Measurements from ENCODE around the gene P2RY6.
A peak's percentile ranks its signal among the peaks of the same experiment; 100 is the strongest.

P2RY6 gene

DNA sequence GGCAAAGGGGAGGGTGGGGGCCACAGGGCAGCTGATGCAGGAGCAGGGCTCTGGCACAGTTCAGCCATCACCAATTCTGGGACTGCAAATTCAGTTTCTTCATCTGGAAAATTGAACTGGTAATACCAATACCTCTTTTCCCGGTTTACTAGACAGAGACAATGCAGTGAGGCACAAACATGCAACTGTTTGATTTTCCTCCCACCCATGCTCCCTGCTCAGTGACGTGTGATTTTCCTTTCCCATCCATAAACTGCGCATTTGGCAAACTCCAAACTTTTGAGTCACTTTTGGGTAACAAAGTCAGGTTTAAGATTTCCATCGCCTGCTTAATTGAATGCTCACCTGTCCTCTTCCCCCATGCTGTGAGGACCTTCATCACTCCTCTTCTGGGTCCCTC lies 30.8 kb upstream of the P2RY6 start:
- no peak for DNase-seq (ENCODE audit: low read depth)
- no peak overlapping the region for H3K4me3 ChIP-seq (ENCODE audit: low read depth, low read length)
- TF ChIP-seq MYC (IDR thresholded peaks at IDR 0.05; ENCODE audit: low read depth, low read length) = no peak
- TF ChIP-seq POLR2A (IDR thresholded peaks at IDR 0.05; ENCODE audit: extremely low read depth, insufficient read length) = no peak
- TF ChIP-seq MAX (IDR thresholded peaks at IDR 0.05; ENCODE audit: low read depth, low read length) = no peak
- no peak for TF ChIP-seq CTCF (IDR thresholded peaks at IDR 0.05; ENCODE audit: low read depth, low read length)

- TF ChIP-seq CTCF (IDR thresholded peaks at IDR 0.05; ENCODE audit: low read depth, low read length) (peak; percentile 96), MAX (IDR thresholded peaks at IDR 0.05; ENCODE audit: low read depth, low read length) (no peak)
- no peak overlapping the region for H3K4me3 ChIP-seq (ENCODE audit: low read depth, low read length)
- DNase-seq (ENCODE audit: low read depth) = peak; percentile 72
Observed at GRCh38 chr11:73242251-73243092, 29.7 kb upstream of the P2RY6 start.

DNA sequence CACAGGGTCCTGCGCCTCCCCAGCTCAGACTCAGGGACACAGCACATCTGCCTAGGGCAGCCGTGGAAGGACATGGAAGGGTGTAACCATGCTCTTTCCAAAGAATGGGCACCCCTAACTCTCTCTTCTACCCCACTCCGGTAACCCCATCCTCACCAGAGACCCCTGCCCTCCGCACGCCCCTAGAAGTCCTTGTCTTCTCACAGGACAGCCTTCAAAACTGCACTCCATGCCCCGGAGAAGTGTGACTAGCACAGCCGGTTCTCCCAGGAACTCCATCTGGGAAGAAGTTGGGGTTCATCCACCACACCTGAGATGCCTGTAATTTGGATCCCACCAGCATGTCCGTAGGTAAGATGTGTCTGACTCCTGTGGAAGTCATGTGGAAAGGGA lies 29.0 kb upstream of the P2RY6 start:
- DNase-seq (ENCODE audit: low read depth) = no peak
- no peak for TF ChIP-seq MAX (IDR thresholded peaks at IDR 0.05; ENCODE audit: low read depth, low read length)
- no peak for TF ChIP-seq CTCF (IDR thresholded peaks at IDR 0.05; ENCODE audit: low read depth, low read length)
- TF ChIP-seq MYC (IDR thresholded peaks at IDR 0.05; ENCODE audit: low read depth, low read length) = no peak
- TF ChIP-seq POLR2A (IDR thresholded peaks at IDR 0.05; ENCODE audit: extremely low read depth, insufficient read length) = no peak
- H3K4me3 ChIP-seq (ENCODE audit: low read depth, low read length) = no peak overlapping the region

DNA sequence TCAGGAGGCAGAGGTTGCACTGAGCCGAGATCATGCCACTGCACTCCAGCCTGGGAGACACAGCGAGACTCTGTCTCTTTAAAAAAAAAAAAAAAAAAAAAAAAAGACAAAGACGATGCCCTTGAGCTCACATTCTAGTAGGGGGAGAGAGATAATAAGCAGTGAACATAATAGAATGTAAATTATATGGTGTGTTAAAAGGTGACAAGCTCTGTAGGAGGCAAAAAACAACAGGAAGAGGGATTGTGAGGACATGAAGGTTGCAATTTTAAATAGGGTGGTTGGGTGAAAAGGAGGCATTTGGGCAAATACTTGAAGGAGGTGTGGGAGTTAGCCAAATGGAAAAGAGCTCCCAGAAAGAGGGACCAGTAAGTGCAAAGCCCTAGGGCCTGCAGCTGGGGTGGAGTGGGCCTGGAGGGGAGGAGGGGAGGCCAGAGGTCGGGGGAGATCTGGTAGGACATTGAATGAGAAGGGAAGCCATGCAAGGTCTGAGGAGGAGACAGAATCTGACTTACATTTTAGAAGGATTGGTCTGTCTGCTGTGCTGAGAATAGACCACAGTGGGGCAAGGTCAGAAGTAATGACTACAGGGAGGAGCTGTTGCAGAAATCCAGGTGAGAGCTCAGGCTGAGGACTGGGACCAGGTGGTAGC lies 27.4 kb upstream of the P2RY6 start:
- DNase-seq (ENCODE audit: low read depth) = no peak
- TF ChIP-seq POLR2A (IDR thresholded peaks at IDR 0.05; ENCODE audit: extremely low read depth, insufficient read length) = no peak
- TF ChIP-seq MYC (IDR thresholded peaks at IDR 0.05; ENCODE audit: low read depth, low read length) = no peak
- no peak for TF ChIP-seq MAX (IDR thresholded peaks at IDR 0.05; ENCODE audit: low read depth, low read length)
- TF ChIP-seq CTCF (IDR thresholded peaks at IDR 0.05; ENCODE audit: low read depth, low read length) = no peak
- H3K4me3 ChIP-seq (ENCODE audit: low read depth, low read length) = no peak overlapping the region

- no peak for DNase-seq (ENCODE audit: low read depth)
- TF ChIP-seq POLR2A (IDR thresholded peaks at IDR 0.05; ENCODE audit: extremely low read depth, insufficient read length) (no peak), MAX (IDR thresholded peaks at IDR 0.05; ENCODE audit: low read depth, low read length) (no peak), CTCF (IDR thresholded peaks at IDR 0.05; ENCODE audit: low read depth, low read length) (no peak), MYC (IDR thresholded peaks at IDR 0.05; ENCODE audit: low read depth, low read length) (no peak)
- no peak overlapping the region for H3K4me3 ChIP-seq (ENCODE audit: low read depth, low read length)
Observed at GRCh38 chr11:73245461-73245860, 26.7 kb upstream of the P2RY6 start.
